Measurements from ENCODE around the gene MGP. TPM values are rescaled to one million over a fixed set of nuclear protein-coding genes. Genes with fewer than 3 reads are reported as not detected.

The MGP gene
- polyA plus RNA-seq, 6 donors from 2014 or later = 0.29 to 1.4 (median 0.57) TPM; not detected in 3

- Mint-ChIP-seq H3K4me3 (no peak overlapping the region), H3K4me1 (peaks cover 3 to 6% (median 5%) of the 10 kb centered on the region in 3 donors), H3K27ac (no peak overlapping the region), H3K27me3 (peaks cover 0 to 5% (median 0%) of the 10 kb centered on the region in 3 donors), H3K36me3 (peaks cover 0 to 4% of the 10 kb centered on the region in 2 donors), H3K9me3 (no peaks in the 10 kb centered on the region)
- no peak for DNase-seq
- peak in 1 of 2 donors; percentile 41 for ATAC-seq (ENCODE audit: low read depth in 2 of 2)
Measured at GRCh38 chr12:14873440-14874185, 12.0 kb downstream of the MGP start.

GRCh38 chr12:14871886-14872285 lies 13.8 kb downstream of the MGP start:
- H3K27me3 Mint-ChIP-seq = peaks cover 0 to 8% (median 5%) of the 10 kb centered on the region in 3 donors
- H3K4me3 Mint-ChIP-seq = no peak overlapping the region
- peaks cover 3 to 10% (median 8%) of the 10 kb centered on the region in 7 donors for H3K9me3 Mint-ChIP-seq
- ATAC-seq (ENCODE audit: low read depth in 2 of 2) (no peak), DNase-seq (no peak)
- peaks cover 3 to 6% (median 5%) of the 10 kb centered on the region in 3 donors for H3K4me1 Mint-ChIP-seq
- H3K27ac Mint-ChIP-seq = no peak overlapping the region
- peaks cover 4 to 9% of the 10 kb centered on the region in 2 donors for H3K36me3 Mint-ChIP-seq

GRCh38 chr12:14871247-14871646 lies 14.4 kb downstream of the MGP start:
- Mint-ChIP-seq H3K4me1 (peaks cover 1 to 6% (median 5%) of the 10 kb centered on the region in 3 donors), H3K4me3 (no peak overlapping the region), H3K36me3 (peaks cover 4 to 9% of the 10 kb centered on the region in 2 donors), H3K27ac (peak overlapping the region in 1 of 6 donors; percentile 73), H3K27me3 (peaks cover 0 to 8% (median 5%) of the 10 kb centered on the region in 3 donors), H3K9me3 (peaks cover 3 to 10% (median 8%) of the 10 kb centered on the region in 7 donors)
- DNase-seq (no peak), ATAC-seq (ENCODE audit: low read depth in 2 of 2) (no peak)

- Mint-ChIP-seq H3K9me3 (peaks cover 3 to 10% (median 8%) of the 10 kb centered on the region in 7 donors), H3K36me3 (peaks cover 4 to 9% of the 10 kb centered on the region in 2 donors), H3K4me3 (no peak overlapping the region), H3K27ac (no peak overlapping the region), H3K4me1 (peaks cover 0 to 6% (median 5%) of the 10 kb centered on the region in 3 donors), H3K27me3 (peaks cover 0 to 8% (median 5%) of the 10 kb centered on the region in 3 donors)
- no peak for ATAC-seq (ENCODE audit: low read depth in 2 of 2)
- no peak for DNase-seq
Measured at GRCh38 chr12:14868916-14869506, 16.6 kb downstream of the MGP start.

GRCh38 chr12:14860490-14860889 lies 25.2 kb downstream of the MGP start:
- no peak for ATAC-seq (ENCODE audit: low read depth in 2 of 2)
- Mint-ChIP-seq H3K4me1 (peaks cover 23 to 26% (median 24%) of the 10 kb centered on the region in 3 donors), H3K9me3 (peaks cover 5 to 39% (median 23%) of the 10 kb centered on the region in 7 donors), H3K27me3 (no peaks in the 10 kb centered on the region), H3K36me3 (peaks cover 0 to 18% of the 10 kb centered on the region in 2 donors), H3K4me3 (no peak overlapping the region), H3K27ac (no peak overlapping the region)
- no peak for DNase-seq

- no peaks in the 10 kb centered on the region for H3K27me3 Mint-ChIP-seq
Measured at GRCh38 chr12:14858513-14858912, 27.1 kb downstream of the MGP start.

GRCh38 chr12:14854586-14855183 lies 31.0 kb downstream of the MGP start:
- no peak for DNase-seq
- Mint-ChIP-seq H3K9me3 (peaks cover 4 to 16% (median 12%) of the 10 kb centered on the region in 7 donors), H3K27ac (peak overlapping the region in 3 of 6 donors; percentile 18 to 71 (median 49)), H3K27me3 (no peaks in the 10 kb centered on the region), H3K36me3 (peaks cover 0 to 8% of the 10 kb centered on the region in 2 donors), H3K4me3 (peak overlapping the region in 2 of 8 donors; percentile 29 to 52), H3K4me1 (peaks cover 29 to 33% (median 31%) of the 10 kb centered on the region in 3 donors)
- no peak for ATAC-seq (ENCODE audit: low read depth in 2 of 2)

More at GRCh38 chr12:14858513-14858912, 27.1 kb downstream of the MGP start:
- H3K27ac Mint-ChIP-seq = peak overlapping the region; percentile 49 to 86 (median 70)
- peaks cover 0 to 18% of the 10 kb centered on the region in 2 donors for H3K36me3 Mint-ChIP-seq
- ATAC-seq (ENCODE audit: low read depth in 2 of 2) (peak; percentile 41 to 58), DNase-seq (peak; percentile 19)
- peaks cover 5 to 39% (median 23%) of the 10 kb centered on the region in 7 donors for H3K9me3 Mint-ChIP-seq
- peak overlapping the region in 2 of 8 donors; percentile 34 to 48 for H3K4me3 Mint-ChIP-seq
- H3K4me1 Mint-ChIP-seq = peaks cover 29 to 33% (median 32%) of the 10 kb centered on the region in 3 donors

GRCh38 chr12:14853961-14854360 lies 31.7 kb downstream of the MGP start:
- no peaks in the 10 kb centered on the region for H3K27me3 Mint-ChIP-seq
- no peak for DNase-seq
- H3K9me3 Mint-ChIP-seq = peaks cover 0 to 10% (median 5%) of the 10 kb centered on the region in 7 donors
- H3K27ac Mint-ChIP-seq = no peak overlapping the region
- H3K4me3 Mint-ChIP-seq = no peak overlapping the region
- H3K36me3 Mint-ChIP-seq = peaks cover 0 to under 1% of the 10 kb centered on the region in 2 donors
- H3K4me1 Mint-ChIP-seq = peaks cover 24 to 29% (median 24%) of the 10 kb centered on the region in 3 donors
- ATAC-seq (ENCODE audit: low read depth in 2 of 2) = no peak

- Mint-ChIP-seq H3K4me1 (peaks cover 13 to 18% (median 14%) of the 10 kb centered on the region in 3 donors), H3K27me3 (no peaks in the 10 kb centered on the region), H3K9me3 (peaks cover 0 to 6% (median 2%) of the 10 kb centered on the region in 7 donors), H3K27ac (peak overlapping the region in 1 of 6 donors; percentile 30), H3K4me3 (no peak overlapping the region), H3K36me3 (no peaks in the 10 kb centered on the region)
- DNase-seq (no peak), ATAC-seq (ENCODE audit: low read depth in 2 of 2) (no peak)
Measured at GRCh38 chr12:14852880-14853279, 32.8 kb downstream of the MGP start.

GRCh38 chr12:14850929-14851663 lies 34.6 kb downstream of the MGP start:
- H3K9me3 Mint-ChIP-seq = peaks cover 0 to 2% (median 0%) of the 10 kb centered on the region in 7 donors
- no peak overlapping the region for H3K4me3 Mint-ChIP-seq
- peaks cover 6 to 11% (median 6%) of the 10 kb centered on the region in 3 donors for H3K4me1 Mint-ChIP-seq
- no peak overlapping the region for H3K27ac Mint-ChIP-seq
- H3K27me3 Mint-ChIP-seq = no peaks in the 10 kb centered on the region
- DNase-seq (no peak), ATAC-seq (ENCODE audit: low read depth in 2 of 2) (no peak)
- no peaks in the 10 kb centered on the region for H3K36me3 Mint-ChIP-seq

GRCh38 chr12:14849661-14850060 lies 36.0 kb downstream of the MGP start:
- H3K4me1 Mint-ChIP-seq = peaks cover 5 to 6% (median 6%) of the 10 kb centered on the region in 3 donors
- peak overlapping the region in 1 of 6 donors; percentile 4 for H3K27ac Mint-ChIP-seq
- H3K27me3 Mint-ChIP-seq = no peaks in the 10 kb centered on the region
- DNase-seq (no peak), ATAC-seq (ENCODE audit: low read depth in 2 of 2) (no peak)
- no peaks in the 10 kb centered on the region for H3K36me3 Mint-ChIP-seq
- no peak overlapping the region for H3K4me3 Mint-ChIP-seq
- H3K9me3 Mint-ChIP-seq = no peaks in the 10 kb centered on the region

GRCh38 chr12:14846876-14847580 lies 38.6 kb downstream of the MGP start:
- Mint-ChIP-seq H3K36me3 (no peaks in the 10 kb centered on the region), H3K27ac (no peak overlapping the region), H3K9me3 (no peaks in the 10 kb centered on the region), H3K27me3 (no peaks in the 10 kb centered on the region), H3K4me1 (peaks cover 2 to 6% (median 5%) of the 10 kb centered on the region in 3 donors), H3K4me3 (no peak overlapping the region)
- DNase-seq = no peak
- ATAC-seq (ENCODE audit: low read depth in 2 of 2) = no peak
